ENCODE results near the gene XRCC5. TPM values are rescaled to one million over a fixed set of nuclear protein-coding genes. Genes with fewer than 3 reads are reported as not detected.

XRCC5 gene
- total RNA-seq, 6 experiments from 2014 or later: 92.0 to 131 (median 106) TPM

GRCh38 chr2:216112926-216113325 lies 3.8 kb downstream of the XRCC5 start:
- ATAC-seq: no peak
- TF ChIP-seq CTCF (IDR thresholded peaks at IDR 0.05) (no peak), POLR2A (IDR thresholded peaks at IDR 0.05) (no peak)
- intact Hi-C loops (cut with DNase I): loop anchor here in 1 of 2 donors (10.0 kb wide), 1 partner anchor 292 kb away; no protein-coding TSS in a partner anchor
- Histone ChIP-seq H3K9me3 (no peaks in the 10 kb centered on the region), H3K27ac (no peak overlapping the region), H3K27me3 (no peaks in the 10 kb centered on the region), H3K36me3 (peaks cover 0 to 31% (median 7%) of the 10 kb centered on the region in 4 donors), H3K4me3 (no peak overlapping the region), H3K4me1 (peaks cover 0 to 29% (median 12%) of the 10 kb centered on the region in 4 donors)
- no peak for DNase-seq
- WGBS (ENCODE audit: insufficient coverage, low coverage, low lambda C conversion rate, missing lambda C conversion rate): 67% methylated on average over 3 of the region's 4 CpGs

GRCh38 chr2:216113572-216113971 lies 4.4 kb downstream of the XRCC5 start:
- TF ChIP-seq POLR2A (IDR thresholded peaks at IDR 0.05) (no peak), CTCF (IDR thresholded peaks at IDR 0.05) (no peak)
- intact Hi-C loops (cut with DNase I): loop anchor here in 1 of 2 donors (10.0 kb wide), 1 partner anchor 291 kb away; no protein-coding TSS in a partner anchor
- DNase-seq: no peak
- H3K27ac ChIP-seq: no peak overlapping the region
- H3K4me1 ChIP-seq: peaks cover 0 to 35% (median 11%) of the 10 kb centered on the region in 4 donors
- H3K4me3 ChIP-seq: no peak overlapping the region
- 60% methylated on average over 2 of the region's 3 CpGs for WGBS (ENCODE audit: insufficient coverage, low coverage, low lambda C conversion rate, missing lambda C conversion rate)
- H3K36me3 ChIP-seq: peaks cover 0 to 31% (median 7%) of the 10 kb centered on the region in 4 donors
- H3K9me3 ChIP-seq: no peaks in the 10 kb centered on the region
- ATAC-seq: no peak
- H3K27me3 ChIP-seq: no peaks in the 10 kb centered on the region

GRCh38 chr2:216114382-216114713 lies 5.2 kb downstream of the XRCC5 start:
- Histone ChIP-seq H3K27ac (no peak overlapping the region), H3K36me3 (peaks cover 2 to 35% (median 8%) of the 10 kb centered on the region in 4 donors), H3K27me3 (no peaks in the 10 kb centered on the region), H3K4me3 (no peak overlapping the region), H3K9me3 (no peaks in the 10 kb centered on the region), H3K4me1 (peaks cover 0 to 40% (median 13%) of the 10 kb centered on the region in 4 donors)
- ATAC-seq (peak in 1 of 4 donors; percentile 1), DNase-seq (peak in 1 of 3 donors; percentile 31)
- TF ChIP-seq CTCF (IDR thresholded peaks at IDR 0.05) (no peak), POLR2A (IDR thresholded peaks at IDR 0.05) (no peak)
- intact Hi-C loops (cut with DNase I): loop anchor here in 1 of 2 donors (10.0 kb wide), 1 partner anchor 290 kb away; no protein-coding TSS in a partner anchor
- 36% methylated on average over 4 of the region's 4 CpGs for WGBS (ENCODE audit: insufficient coverage, low coverage, low lambda C conversion rate, missing lambda C conversion rate)

GRCh38 chr2:216114714-216115531 lies 5.8 kb downstream of the XRCC5 start:
- TF ChIP-seq POLR2A (IDR thresholded peaks at IDR 0.05): peak; percentile 28
- TF ChIP-seq CTCF (IDR thresholded peaks at IDR 0.05): peak; percentile 87 to 92 (median 88)
- no peaks in the 10 kb centered on the region for H3K9me3 ChIP-seq
- intact Hi-C loops (cut with DNase I): loop anchor here in 1 of 2 donors (10.0 kb wide), 1 partner anchor 290 kb away; no protein-coding TSS in a partner anchor
- peak; percentile 97 to 99 (median 98) for DNase-seq
- H3K4me1 ChIP-seq: peaks cover 0 to 40% (median 13%) of the 10 kb centered on the region in 4 donors
- H3K27me3 ChIP-seq: no peaks in the 10 kb centered on the region
- H3K27ac ChIP-seq: peak overlapping the region; percentile 79 to 88 (median 84)
- ATAC-seq: peak; percentile 92 to 94 (median 92)
- WGBS (ENCODE audit: insufficient coverage, low coverage, low lambda C conversion rate, missing lambda C conversion rate): 6% methylated on average over 29 of the region's 29 CpGs
- H3K36me3 ChIP-seq: peaks cover 8 to 41% (median 10%) of the 10 kb centered on the region in 4 donors
- H3K4me3 ChIP-seq: peak overlapping the region; percentile 38 to 50 (median 46)
